GM12878 (cell line): Measurements from ENCODE around the gene PFKFB2. TPM values are rescaled to one million over a fixed set of nuclear protein-coding genes. Genes with fewer than 3 reads are reported as not detected.

Source experiments
- ATAC-seq: fragments of 200-7000 bp; cut with Tn5 transposase; 3 replicates; pipeline ENCODE4 v1.9.1; 2020; ENCODE audit warnings: mild to moderate bottlenecking, moderate library complexity
- BruUV-seq: library from RNA; stranded (reverse); fragments of 400-500 nt; replicated peaks from 2 replicates; lab custom pipeline; 2021; lab: Mats Ljungman, UMichigan
- CTCF ChIA-PET: fragments of 300-600 bp; sonication (Branson Sonifier 250); formaldehyde crosslinking; extraction: SDS; loops from one replicate; lab custom pipeline; 2021; ENCODE audit warnings: inconsistent platforms; lab: Yijun Ruan, JAX
- POLR2A ChIA-PET: fragments of 350-600 bp; formaldehyde crosslinking; extraction: SDS; loops from one replicate; lab custom pipeline; 2021; ENCODE audit warnings: inconsistent platforms; lab: Charles Lee
- RAD21 ChIA-PET: fragments of 300-600 bp; sonication (Branson Sonifier 250); formaldehyde crosslinking; loops from one replicate; lab custom pipeline; 2023; ENCODE audit warnings: antibody characterized with exemption; ENCODE audit not compliant: unreplicated experiment; lab: Charles Lee
- SMC1A ChIA-PET: fragments of 300-600 bp; sonication (Branson Sonifier 250); formaldehyde crosslinking; loops from one replicate; lab custom pipeline; 2023; ENCODE audit not compliant: unreplicated experiment, uncharacterized antibody; lab: Charles Lee
- DNase-seq: peaks from one replicate; pipeline ENCODE4 v3.0.0-alpha.2; 2011; ENCODE audit warnings: low read depth, low spot score
- FAIRE-seq: peaks from 3 replicates; lab custom pipeline; 2011; peaks lifted over from hg19 to GRCh38; lab: Jason Lieb, UNC
- H2AFZ ChIP-seq: 2 replicates; pipeline ENCODE4 v1.6.0; 2011; ENCODE audit warnings: low read depth, low read length, control low read depth; ENCODE audit not compliant: control insufficient read depth
- H3K27ac ChIP-seq: 2 replicates; pipeline ENCODE4 v1.5.1; 2011; ENCODE audit warnings: control low read depth; ENCODE audit not compliant: control insufficient read depth, insufficient read depth
- H3K27me3 ChIP-seq, 2 experiments: replicated peaks in 1 of 2; 2 replicates each; pipeline versions ENCODE4 v1.6.0 to v1.6.1; 2011; ENCODE audit warnings: low read length in 1 of 2; ENCODE audit not compliant: control insufficient read depth in 2 of 2, insufficient read depth in 2 of 2
- H3K36me3 ChIP-seq, 2 experiments: 2 replicates each; pipeline ENCODE4 v1.5.1; 2011; ENCODE audit warnings: low read length in 1 of 2; ENCODE audit not compliant: control insufficient read depth in 2 of 2, insufficient read depth in 2 of 2
- H3K4me1 ChIP-seq: 2 replicates; pipeline ENCODE4 v1.6.1; 2011; ENCODE audit warnings: mild to moderate bottlenecking, low read length, moderate library complexity, mixed read lengths; ENCODE audit not compliant: control insufficient read depth, insufficient read depth
- H3K4me2 ChIP-seq: 2 replicates; pipeline ENCODE4 v1.6.0; 2011; ENCODE audit warnings: control low read depth; ENCODE audit not compliant: control insufficient read depth, insufficient read depth
- H3K4me3 ChIP-seq: fragments of 200-600 bp; sonication (generic); 2 replicates; pipeline ENCODE4 v1.5.1; 2016
- H3K79me2 ChIP-seq: 2 replicates; pipeline ENCODE4 v1.6.0; 2011; ENCODE audit warnings: low read length; ENCODE audit not compliant: control insufficient read depth, insufficient read depth
- H3K9ac ChIP-seq: 2 replicates; pipeline ENCODE4 v1.8.0; 2011; ENCODE audit warnings: low read length, control low read depth, mixed read lengths; ENCODE audit not compliant: control insufficient read depth, insufficient read depth
- H3K9me3 ChIP-seq: replicated peaks from 3 replicates; pipeline ENCODE4 v1.5.1; 2011; ENCODE audit warnings: mild to moderate bottlenecking, low read length; ENCODE audit not compliant: control insufficient read depth, insufficient read depth
- H4K20me1 ChIP-seq: 2 replicates; pipeline ENCODE4 v1.6.0; 2011; ENCODE audit not compliant: control insufficient read depth, insufficient read depth
- CBX3 ChIP-seq: fragments of 200-600 bp; sonication (generic); IDR thresholded peaks from 2 replicates; pipeline ENCODE4 v1.6.1; 2016; ENCODE audit warnings: low read depth, borderline replicate concordance
- CBX5 ChIP-seq: sonication (generic); IDR thresholded peaks from 2 replicates; pipeline ENCODE4 v1.6.1; 2016; ENCODE audit warnings: low read depth, moderate library complexity, mild to moderate bottlenecking, inconsistent platforms
- CHD4 ChIP-seq: fragments of 200-600 bp; sonication (generic); IDR thresholded peaks from 2 replicates; pipeline ENCODE4 v1.6.1; 2016; ENCODE audit warnings: mild to moderate bottlenecking
- DPF2 ChIP-seq: fragments of 450-650 bp; IDR thresholded peaks from 2 replicates; pipeline ENCODE4 v1.6.1; 2017; ENCODE audit warnings: mild to moderate bottlenecking
- FOXM1 ChIP-seq: IDR thresholded peaks from 2 replicates; pipeline ENCODE4 v1.6.1; 2012; ENCODE audit warnings: low read depth, mild to moderate bottlenecking, inconsistent platforms, low read length, moderate library complexity
- HDAC6 ChIP-seq: fragments of 200-600 bp; sonication (generic); IDR thresholded peaks from one replicate; pipeline ENCODE4 v1.8.0; 2017; ENCODE audit warnings: antibody characterized with exemption; ENCODE audit not compliant: unreplicated experiment
- LARP7 ChIP-seq: fragments of 450-650 bp; IDR thresholded peaks from 2 replicates; pipeline ENCODE4 v1.6.1; 2017; ENCODE audit warnings: mild to moderate bottlenecking
- MXI1 ChIP-seq: fragments of 150-350 bp; IDR thresholded peaks from 2 replicates; pipeline ENCODE4 v1.6.1; 2011; ENCODE audit warnings: low read depth, mild to moderate bottlenecking, inconsistent platforms, low read length, improper control_type of control experiment
- NFIC ChIP-seq: IDR thresholded peaks from 2 replicates; pipeline ENCODE4 v1.6.1; 2012; ENCODE audit warnings: low read depth, mild to moderate bottlenecking, inconsistent platforms, low read length, moderate library complexity
- PAX8 ChIP-seq: fragments of 450-650 bp; IDR thresholded peaks from 2 replicates; pipeline ENCODE4 v1.6.1; 2017; ENCODE audit warnings: mild to moderate bottlenecking, moderate library complexity
- PML ChIP-seq: IDR thresholded peaks from 2 replicates; pipeline ENCODE4 v1.6.1; 2012; ENCODE audit warnings: low read length, inconsistent platforms
- POLR2A ChIP-seq: IDR thresholded peaks from 2 replicates; pipeline ENCODE4 v1.6.1; 2011; ENCODE audit warnings: low read depth, mild to moderate bottlenecking, low read length
- POLR2AphosphoS2 ChIP-seq: IDR thresholded peaks from 2 replicates; pipeline ENCODE4 v1.6.1; 2011; ENCODE audit warnings: low read depth, mild to moderate bottlenecking, low read length, improper control_type of control experiment, moderate library complexity
- POU2F2 ChIP-seq: IDR thresholded peaks from 3 replicates; pipeline ENCODE4 v1.6.1; 2011; ENCODE audit warnings: low read depth, mild to moderate bottlenecking, low read length, borderline replicate concordance
- RBBP5 ChIP-seq: fragments of 200-600 bp; sonication (generic); conservative IDR thresholded peaks from 2 replicates; pipeline ENCODE4 v1.6.1; 2016
- RUNX3 ChIP-seq: IDR thresholded peaks from 2 replicates; pipeline ENCODE4 v1.6.1; 2012; ENCODE audit warnings: low read length, inconsistent platforms
- SMAD5 ChIP-seq: IDR thresholded peaks from 2 replicates; pipeline ENCODE4 v1.6.1; 2016; ENCODE audit warnings: antibody characterized with exemption, low read depth
- TCF12 ChIP-seq: IDR thresholded peaks from 2 replicates; pipeline ENCODE4 v1.6.1; 2011; ENCODE audit warnings: low read depth, mild to moderate bottlenecking, low read length
- WRNIP1 ChIP-seq: IDR thresholded peaks from 2 replicates; pipeline ENCODE4 v1.6.1; 2011; ENCODE audit warnings: low read depth, low read length, improper control_type of control experiment, borderline replicate concordance
- YBX1 ChIP-seq: fragments of 450-650 bp; IDR thresholded peaks from 2 replicates; pipeline ENCODE4 v1.6.1; 2016; ENCODE audit warnings: antibody characterized with exemption
- ZNF384 ChIP-seq: IDR thresholded peaks from 2 replicates; pipeline ENCODE4 v1.6.1; 2012; ENCODE audit warnings: low read depth, mild to moderate bottlenecking, low read length, improper control_type of control experiment, borderline replicate concordance
- WGBS: methylation state at CpG from one replicate; pipeline ENCODE4 v1.1.6; 2016; ENCODE audit warnings: low lambda C conversion rate; ENCODE audit not compliant: insufficient replicate concordance, insufficient coverage; ENCODE audit errors: missing lambda C conversion rate; 5-methylcytosine and 5-hydroxymethylcytosine counted together
- in situ Hi-C: fragments of 300-500 bp; cut with MboI; formaldehyde crosslinking; loops from 9 replicates; pipeline ENCODE4 v1.14.3; 2018; ENCODE audit warnings: mixed read lengths
- intact Hi-C: fragments of 100-400 bp; cut with micrococcal nuclease; formaldehyde crosslinking; loops from one replicate; pipeline ENCODE4 v1.14.2; 2022; ENCODE audit not compliant: unreplicated experiment
- polyA plus RNA-seq, 11 experiments: library from polyadenylated mRNA; depleted of rRNA in 4 of 11; unstranded in 6 of 11; stranded (reverse) in 5 of 11; fragments of >200 nt; fragmentation: Nextera tagmentation in 4 of 11; fragmentation: Illumina TruSeq in 1 of 11; extraction: Ambion mirVana in 4 of 11; extraction: Trizol in 1 of 11; gene quantifications; 1 replicate in 1 of 11; 2 replicates in 10 of 11; pipeline versions ENCODE4 v1.2.1 to v1.2.3, GENCODE V29; 2011 to 2016; ENCODE audit warnings: inconsistent platforms in 2 of 11, missing spikeins in 2 of 11, low read depth in 1 of 11
- total RNA-seq, 4 experiments: library from RNA; depleted of rRNA in 3 of 4; stranded (reverse); fragments of >200 nt in 3 of 4; fragmentation: Illumina TruSeq in 1 of 4; extraction: Trizol in 1 of 4; gene quantifications; 2 replicates each; pipeline versions ENCODE4 v1.2.1 to v1.2.3, GENCODE V29; 2013 to 2021
- TF ChIP-seq, protein P1 (sequence below): IDR thresholded peaks from 2 replicates; pipeline ENCODE4 v1.6.1; 2012; ENCODE audit warnings: low read depth, low read length, improper control_type of control experiment
- TF ChIP-seq, protein P2 (sequence below): IDR thresholded peaks from 2 replicates; pipeline ENCODE4 v1.6.1; 2011; ENCODE audit warnings: low read depth, mild to moderate bottlenecking, low read length, moderate library complexity, borderline replicate concordance; ENCODE audit errors: extremely low read depth
- TF ChIP-seq, protein P3 (sequence below): fragments of 450-650 bp; IDR thresholded peaks from 2 replicates; pipeline ENCODE4 v1.6.1; 2017; ENCODE audit warnings: mild to moderate bottlenecking

The PFKFB2 gene
- total and polyA plus RNA-seq, 10 of the 15 experiments (the other 5 are each of a cell fraction or from before 2014, with no cell fraction given): 0.40 to 1.3 (median 1.0) TPM

DNA sequence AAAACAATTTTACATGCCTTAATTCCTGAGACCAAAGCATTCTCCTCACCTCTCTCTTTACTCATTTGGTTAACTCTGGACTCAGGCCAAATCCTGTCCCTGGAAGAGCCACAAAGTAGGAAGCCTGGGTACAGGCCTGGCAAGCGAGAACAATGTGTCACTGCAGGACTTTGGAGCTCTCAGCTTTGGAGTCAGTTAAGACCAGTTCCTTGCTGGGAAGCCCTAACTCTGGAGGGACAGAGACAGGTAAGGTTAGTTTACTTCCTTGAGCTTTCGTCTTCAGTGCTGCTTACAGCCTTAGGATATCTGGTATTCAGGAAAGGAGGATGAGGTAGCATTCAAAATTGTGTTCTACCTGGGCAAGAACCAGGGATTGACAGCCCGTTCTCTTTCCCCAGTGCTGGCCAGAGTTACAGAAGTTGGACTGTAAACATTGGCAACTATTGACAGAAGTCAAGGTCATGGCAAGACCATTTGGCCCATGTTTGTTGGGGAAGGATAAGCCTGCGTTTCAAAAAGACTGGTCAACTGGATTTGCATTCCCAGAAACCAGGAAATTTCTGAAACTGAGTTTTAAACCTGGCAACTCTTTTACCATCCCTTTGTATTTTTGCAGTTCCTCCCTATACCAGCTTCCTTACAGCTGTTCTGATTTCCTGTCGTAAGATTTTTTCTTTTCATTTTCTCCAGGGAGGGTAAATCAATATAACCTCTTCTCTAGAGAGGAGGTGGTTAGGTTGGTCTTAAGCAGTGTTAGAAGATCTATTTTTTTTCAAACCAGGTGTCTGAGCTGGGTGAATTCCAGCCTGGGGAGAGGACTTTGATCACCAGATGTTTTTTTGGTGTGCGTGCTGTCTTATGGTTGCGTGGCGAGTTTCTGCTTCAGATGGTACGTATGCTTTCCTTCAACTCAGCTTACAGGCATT, 35.9 kb downstream of the PFKFB2 start, which contains the start of gene C4BPB:
Gene C4BPB (plus strand): TSS at position 160 of the 926 bp plus-strand sequence. CDS start 672 bp downstream, at position 832.
- in situ Hi-C loops: loop anchor here (5.0 kb wide), 1 partner anchor 408 kb away; the partner anchor contains the start of gene CR1
- ATAC-seq (peak; percentile 30; the same call in 2 of the 3 replicates), DNase-seq (no peak), FAIRE-seq (peak; percentile 56)
- Histone ChIP-seq H3K4me3 (peak within 1 kb of the TSS; percentile 39), H3K4me2 (peak within 1 kb of the TSS; percentile 60; the same call in 1 of the 2 replicates), H3K4me1 (peaks cover 4% of the 10 kb centered on the region; the same call in 1 of the 2 replicates), H3K9me3 (no peaks in the 10 kb centered on the region), H3K27ac (peak within 1 kb of the TSS; percentile 14; the same call in 1 of the 2 replicates), H3K36me3 (no peaks in the 10 kb centered on the region), H4K20me1 (no peaks in the 10 kb centered on the region), H3K79me2 (no peaks in the 10 kb centered on the region), H3K9ac (peak within 1 kb of the TSS; percentile 19; the same call in 1 of the 2 replicates), H3K27me3 (no peaks in the 10 kb centered on the region), H2AFZ (peak within 1 kb of the TSS; percentile 82)
- BruUV-seq: no TSS peak
- 74% methylated on average over 9 of the region's 9 CpGs for WGBS
- ChIA-PET RAD21 (interaction anchor here (0.6 to 1.4 kb wide), 4 partner anchors 48 to 320 kb away, joined by 3 to 5 read pairs (median 4); partner anchors contain the start of gene CD55), CTCF (interaction anchor here (1.2 to 4.4 kb wide), 7 partner anchors 9 to 411 kb away, joined by 3 to 29 read pairs (median 5); no protein-coding TSS in a partner anchor), SMC1A (interaction anchor here (0.6 to 1.7 kb wide), 8 partner anchors 9 to 359 kb away, joined by 3 to 5 read pairs (median 3); no protein-coding TSS in a partner anchor), POLR2A (no interaction called here)
- intact Hi-C loops: no loop called here
- no peak for TF ChIP-seq POLR2AphosphoS2
- no peak for TF ChIP-seq WRNIP1
- no peak for TF ChIP-seq LARP7
- 0 out of 2 replicates have a peak, but pooled peaks have one; percentile 18 for TF ChIP-seq FOXM1
- TF ChIP-seq CBX5: no peak
- no peak for TF ChIP-seq RBBP5
- TF ChIP-seq, protein P1, sequence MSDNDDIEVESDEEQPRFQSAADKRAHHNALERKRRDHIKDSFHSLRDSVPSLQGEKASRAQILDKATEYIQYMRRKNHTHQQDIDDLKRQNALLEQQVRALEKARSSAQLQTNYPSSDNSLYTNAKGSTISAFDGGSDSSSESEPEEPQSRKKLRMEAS: no peak
- TF ChIP-seq HDAC6: no peak
- no peak for TF ChIP-seq SMAD5
- TF ChIP-seq RUNX3: peak; percentile 27; the same call in 1 of the 2 replicates
- no peak for TF ChIP-seq DPF2
- no peak for TF ChIP-seq YBX1
- TF ChIP-seq, protein P2, sequence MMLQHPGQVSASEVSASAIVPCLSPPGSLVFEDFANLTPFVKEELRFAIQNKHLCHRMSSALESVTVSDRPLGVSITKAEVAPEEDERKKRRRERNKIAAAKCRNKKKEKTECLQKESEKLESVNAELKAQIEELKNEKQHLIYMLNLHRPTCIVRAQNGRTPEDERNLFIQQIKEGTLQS: no peak
- no peak for TF ChIP-seq CBX3
- no peak for TF ChIP-seq PML
- TF ChIP-seq CHD4: no peak
- TF ChIP-seq, protein P3, sequence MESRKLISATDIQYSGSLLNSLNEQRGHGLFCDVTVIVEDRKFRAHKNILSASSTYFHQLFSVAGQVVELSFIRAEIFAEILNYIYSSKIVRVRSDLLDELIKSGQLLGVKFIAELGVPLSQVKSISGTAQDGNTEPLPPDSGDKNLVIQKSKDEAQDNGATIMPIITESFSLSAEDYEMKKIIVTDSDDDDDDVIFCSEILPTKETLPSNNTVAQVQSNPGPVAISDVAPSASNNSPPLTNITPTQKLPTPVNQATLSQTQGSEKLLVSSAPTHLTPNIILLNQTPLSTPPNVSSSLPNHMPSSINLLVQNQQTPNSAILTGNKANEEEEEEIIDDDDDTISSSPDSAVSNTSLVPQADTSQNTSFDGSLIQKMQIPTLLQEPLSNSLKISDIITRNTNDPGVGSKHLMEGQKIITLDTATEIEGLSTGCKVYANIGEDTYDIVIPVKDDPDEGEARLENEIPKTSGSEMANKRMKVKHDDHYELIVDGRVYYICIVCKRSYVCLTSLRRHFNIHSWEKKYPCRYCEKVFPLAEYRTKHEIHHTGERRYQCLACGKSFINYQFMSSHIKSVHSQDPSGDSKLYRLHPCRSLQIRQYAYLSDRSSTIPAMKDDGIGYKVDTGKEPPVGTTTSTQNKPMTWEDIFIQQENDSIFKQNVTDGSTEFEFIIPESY: no peak
- TF ChIP-seq ZNF384: no peak
- peak; percentile 30; the same call in 1 of the 2 replicates for TF ChIP-seq NFIC
- no peak for TF ChIP-seq POLR2A
- TF ChIP-seq PAX8: no peak
- TF ChIP-seq POU2F2: no peak
- peak; percentile 64; the same call in 1 of the 2 replicates for TF ChIP-seq TCF12
- TF ChIP-seq MXI1: no peak
